Activated naive CD4-positive, alpha-beta T cell treated with anti-CD3 and anti-CD28 coated beads for 36 hours (primary cell): ENCODE results near the gene TPRG1L. TPM values are rescaled to one million over a fixed set of nuclear protein-coding genes. Genes with fewer than 3 reads are reported as not detected.

ENCODE experiments used
- CTCF ChIA-PET: fragments of 350-600 bp; sonication (Branson Sonifier 250); formaldehyde crosslinking; loops from one replicate; lab custom pipeline; 2021; ENCODE audit warnings: antibody characterized with exemption; lab: Charles Lee
- DNase-seq: peaks from one replicate; pipeline ENCODE4 v3.0.0-alpha.2; 2020
- H3K27ac Mint-ChIP-seq: one replicate; pipeline ENCODE4 v1.8.0; 2021; ENCODE audit warnings: mild to moderate bottlenecking, mixed read lengths
- H3K27me3 Mint-ChIP-seq: one replicate; pipeline ENCODE4 v1.8.0; 2021; ENCODE audit warnings: low read depth, mixed read lengths
- H3K36me3 Mint-ChIP-seq: one replicate; pipeline ENCODE4 v1.8.0; 2021; ENCODE audit warnings: low read depth, mixed read lengths
- H3K4me1 Mint-ChIP-seq: one replicate; pipeline ENCODE4 v1.8.0; 2021; ENCODE audit warnings: low read depth, mixed read lengths
- H3K4me3 Mint-ChIP-seq: one replicate; pipeline ENCODE4 v1.8.0; 2021; ENCODE audit warnings: mild to moderate bottlenecking, moderate library complexity, mixed read lengths
- H3K9me3 Mint-ChIP-seq: one replicate; pipeline ENCODE4 v1.8.0; 2021; ENCODE audit warnings: mixed read lengths
- intact Hi-C: fragments of 100-400 bp; cut with micrococcal nuclease; formaldehyde crosslinking; loops from one replicate; pipeline ENCODE4 v1.15.1; 2023
- total RNA-seq, 2 experiments: library from RNA; stranded (reverse); gene quantifications; one replicate each; pipeline ENCODE4 v1.2.3, GENCODE V29; 2021

The TPRG1L gene
- total RNA-seq, 2 experiments from 2014 or later, result 6.8 TPM

DNA sequence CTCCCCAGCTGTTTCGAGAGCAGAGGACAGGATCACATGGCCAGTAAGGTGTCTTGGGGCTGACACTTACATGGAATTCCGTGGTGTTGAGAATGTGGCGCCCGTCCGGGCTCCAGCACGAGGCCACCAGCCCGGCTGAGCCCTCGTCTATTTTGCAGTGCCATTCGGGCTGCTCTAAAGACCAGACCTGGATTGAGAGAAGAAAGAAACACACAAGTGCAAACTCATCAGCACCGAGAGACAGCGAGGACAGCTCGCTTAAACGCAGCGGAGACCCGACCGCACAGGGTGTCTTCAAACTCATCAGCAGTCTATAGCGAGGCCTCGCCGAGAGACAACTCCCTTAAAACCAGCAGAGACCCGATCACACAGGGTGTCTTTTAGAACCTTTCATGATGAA, 21.8 kb downstream of the TPRG1L start:
- DNase-seq, result no peak
- intact Hi-C loops, result no loop called here
- CTCF ChIA-PET, result no interaction called here
- Mint-ChIP-seq H3K27ac (no peak overlapping the region), H3K4me1 (peaks cover 22% of the 10 kb centered on the region), H3K36me3 (peaks cover 23% of the 10 kb centered on the region), H3K9me3 (no peaks in the 10 kb centered on the region), H3K4me3 (no peak overlapping the region), H3K27me3 (peaks cover 8% of the 10 kb centered on the region)

- no peak within 1 kb of the TSS for H3K27ac Mint-ChIP-seq
These were observed 24.8 kb downstream of the TPRG1L start, which contains the start of gene WRAP73 for GRCh38 chr1:3649342-3650247. Gene WRAP73 (minus strand): TSS chr1:3650103. CDS start chr1:3649999, 104 bp downstream.

DNA sequence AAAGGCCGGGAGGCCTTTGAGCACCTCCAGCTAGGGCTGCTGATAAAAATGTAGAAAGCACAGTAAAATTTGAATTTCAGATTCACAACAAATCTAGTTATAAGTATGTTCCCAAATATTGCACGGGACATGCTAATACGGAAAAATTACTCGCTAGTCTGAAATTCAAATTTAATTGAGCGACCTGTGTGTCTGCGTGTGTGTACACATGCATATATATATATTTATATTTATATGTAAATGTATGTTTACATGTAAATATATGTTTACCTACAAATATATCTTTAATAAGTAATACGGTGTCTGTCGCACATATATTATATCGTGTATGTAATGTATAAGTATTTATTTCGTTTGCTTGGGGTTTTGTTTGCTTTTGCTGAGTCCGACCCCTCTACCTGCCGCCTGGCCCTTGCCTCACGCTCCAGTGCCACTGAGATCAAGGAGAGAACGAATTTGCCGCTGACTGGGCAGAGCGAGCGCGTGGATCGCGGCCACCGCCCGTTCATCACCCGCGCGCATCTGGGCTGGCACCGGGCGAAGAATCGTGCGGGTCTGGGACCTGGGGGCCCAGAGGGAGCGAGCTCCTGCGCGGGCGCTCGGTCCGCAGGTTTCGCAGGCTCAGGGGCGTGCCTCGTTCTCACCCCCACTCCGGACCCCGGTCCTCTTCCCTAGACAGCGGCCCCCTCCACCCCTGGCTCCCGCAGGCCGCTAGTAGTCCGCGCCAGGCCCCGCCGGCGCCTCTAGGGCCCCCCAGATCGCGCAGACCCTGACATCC, 25.6 kb downstream of the TPRG1L start:
- DNase-seq, result no peak
- Mint-ChIP-seq H3K27me3 (peaks cover 30% of the 10 kb centered on the region), H3K27ac (no peak overlapping the region), H3K4me3 (peak overlapping the region; percentile 76), H3K4me1 (peaks cover 22% of the 10 kb centered on the region), H3K36me3 (peaks cover 12% of the 10 kb centered on the region), H3K9me3 (no peaks in the 10 kb centered on the region)
- CTCF ChIA-PET, result interaction anchor here (0.6 to 1.3 kb wide), 2 partner anchors 111 to 198 kb away, joined by 3 read pairs; no protein-coding TSS in a partner anchor
- intact Hi-C loops, result loop anchor here (1.0 to 2.0 kb wide), 4 partner anchors 26 to 250 kb away; partner anchors contain the start of genes C1orf174, CEP104, DFFB and LRRC47

More at GRCh38 chr1:3649342-3650247, 24.8 kb downstream of the TPRG1L start, which contains the start of gene WRAP73:
- Mint-ChIP-seq H3K4me1 (peaks cover 22% of the 10 kb centered on the region), H3K4me3 (peak within 1 kb of the TSS; percentile 76), H3K27me3 (peaks cover 24% of the 10 kb centered on the region), H3K9me3 (no peaks in the 10 kb centered on the region), H3K36me3 (peaks cover 17% of the 10 kb centered on the region)
- CTCF ChIA-PET, result interaction anchor here (0.8 to 1.3 kb wide), 3 partner anchors 27 to 197 kb away, joined by 3 read pairs; no protein-coding TSS in a partner anchor
- DNase-seq, result peak; percentile 95
- intact Hi-C loops, result loop anchor here (1.0 to 2.0 kb wide), 4 partner anchors 25 to 251 kb away; partner anchors contain the start of genes C1orf174, CEP104, DFFB and LRRC47

DNA sequence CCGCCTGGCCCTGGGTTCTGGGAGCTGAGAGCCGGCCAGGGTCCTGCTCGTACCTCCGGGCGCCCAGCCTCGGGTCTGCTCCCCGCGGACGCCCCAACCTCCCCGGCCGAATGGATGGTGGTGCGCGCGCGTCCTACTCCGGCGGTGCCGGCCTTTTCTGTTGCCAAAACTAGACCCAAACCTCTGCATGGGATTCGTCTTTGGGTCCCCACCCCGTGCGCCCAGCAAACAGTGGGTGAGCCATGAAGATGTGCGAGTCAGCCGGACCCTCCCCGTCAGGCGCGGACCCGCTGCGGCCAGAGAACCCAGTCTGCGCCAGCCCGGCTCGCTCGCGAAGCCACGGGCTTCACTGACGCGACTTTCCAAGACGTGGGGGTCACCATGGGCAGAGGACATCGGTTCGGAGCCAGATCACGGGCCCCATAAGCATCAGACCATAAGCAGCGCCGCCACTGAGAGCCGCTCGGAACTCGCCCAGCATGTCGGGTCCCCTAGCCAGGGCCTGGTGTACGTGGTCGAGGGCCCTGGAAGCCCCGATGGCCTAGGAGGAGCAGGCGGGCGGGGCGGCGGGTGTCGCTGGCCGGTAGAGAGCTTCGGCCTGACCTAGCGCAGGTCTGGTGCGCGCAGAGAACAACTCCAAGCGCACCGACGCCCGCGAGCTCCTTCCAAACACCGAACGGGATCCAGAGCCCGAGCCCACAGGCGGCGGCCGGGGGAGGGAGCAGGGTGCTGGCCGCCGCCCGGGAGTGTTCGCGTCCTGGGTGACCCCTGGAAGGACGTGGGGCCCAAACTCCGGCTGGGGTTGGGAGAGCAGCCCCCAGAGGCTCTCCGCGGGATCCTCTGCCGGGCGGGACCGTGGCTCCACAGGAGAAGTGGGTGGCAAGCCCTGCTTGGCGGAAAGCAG, 26.5 kb downstream of the TPRG1L start:
- H3K4me3 Mint-ChIP-seq, result peak overlapping the region; percentile 41
- peaks cover 34% of the 10 kb centered on the region for H3K27me3 Mint-ChIP-seq
- peaks cover 22% of the 10 kb centered on the region for H3K4me1 Mint-ChIP-seq
- CTCF ChIA-PET, result interaction anchor here (0.6 kb wide), 1 partner anchor 110 kb away, joined by 3 read pairs; no protein-coding TSS in a partner anchor
- intact Hi-C loops, result loop anchor here (2.0 kb wide), 1 partner anchor 250 kb away; the partner anchor contains the start of gene C1orf174
- H3K9me3 Mint-ChIP-seq, result no peaks in the 10 kb centered on the region
- no peak overlapping the region for H3K27ac Mint-ChIP-seq
- peaks cover 9% of the 10 kb centered on the region for H3K36me3 Mint-ChIP-seq
- no peak for DNase-seq

- peak within 1 kb of the TSS; percentile 41 for H3K4me3 Mint-ChIP-seq
- H3K9me3 Mint-ChIP-seq, result no peaks in the 10 kb centered on the region
- H3K27me3 Mint-ChIP-seq, result peaks cover 34% of the 10 kb centered on the region
- H3K27ac Mint-ChIP-seq, result no peak within 1 kb of the TSS
- DNase-seq, result no peak
- H3K4me1 Mint-ChIP-seq, result peaks cover 22% of the 10 kb centered on the region
- intact Hi-C loops, result loop anchor here (2.0 kb wide), 1 partner anchor 249 kb away; the partner anchor contains the start of gene C1orf174
- peaks cover 5% of the 10 kb centered on the region for H3K36me3 Mint-ChIP-seq
- CTCF ChIA-PET, result interaction anchor here (1.3 kb wide), 1 partner anchor 33 kb away, joined by 5 read pairs; no protein-coding TSS in a partner anchor
These were observed 27.2 kb downstream of the TPRG1L start, which contains the start of gene TP73 for GRCh38 chr1:3651930-3652547. Gene TP73 (plus strand): TSS chr1:3652516. CDS start chr1:3682366, 29,850 bp downstream.

DNA sequence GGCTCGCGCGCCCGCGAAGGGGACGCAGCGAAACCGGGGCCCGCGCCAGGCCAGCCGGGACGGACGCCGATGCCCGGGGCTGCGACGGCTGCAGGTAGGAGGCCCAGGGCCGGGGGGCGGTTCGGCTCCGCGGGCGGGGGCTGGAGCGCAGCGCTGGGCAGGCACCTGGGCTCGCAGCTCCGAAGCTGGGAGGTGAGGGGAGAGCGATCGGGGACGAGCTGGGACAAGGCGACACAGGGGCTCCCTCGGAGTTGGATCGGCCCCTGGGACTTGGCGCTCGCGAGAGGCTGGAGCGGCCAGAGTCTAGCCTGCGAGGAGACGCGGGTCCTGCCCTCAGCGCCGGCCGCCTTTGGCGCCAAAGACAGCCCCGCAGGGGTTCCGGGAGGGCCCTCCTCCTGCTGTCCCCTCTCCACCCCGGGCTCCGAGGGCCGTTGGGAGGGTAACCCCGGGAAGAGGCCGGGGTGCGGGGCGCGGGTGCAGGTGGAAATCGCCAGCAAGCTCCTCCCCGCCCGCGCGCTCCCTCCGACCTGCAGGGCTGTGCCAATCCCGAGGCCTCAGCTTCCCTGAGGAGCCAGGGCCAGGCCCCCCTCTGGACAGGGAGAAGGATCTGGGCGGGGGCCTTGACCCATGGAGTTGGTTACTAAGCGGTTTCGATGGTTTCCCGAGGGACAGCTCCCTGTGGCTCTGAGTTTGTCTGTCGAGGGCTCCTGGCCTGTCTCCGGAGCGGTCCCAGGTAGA, 27.9 kb downstream of the TPRG1L start:
- Mint-ChIP-seq H3K4me1 (peaks cover 22% of the 10 kb centered on the region), H3K27me3 (peaks cover 39% of the 10 kb centered on the region), H3K9me3 (no peaks in the 10 kb centered on the region), H3K36me3 (no peaks in the 10 kb centered on the region), H3K4me3 (no peak overlapping the region), H3K27ac (no peak overlapping the region)
- DNase-seq, result no peak
- intact Hi-C loops, result no loop called here
- CTCF ChIA-PET, result interaction anchor here (1.3 kb wide), 1 partner anchor 34 kb away, joined by 5 read pairs; no protein-coding TSS in a partner anchor

DNA sequence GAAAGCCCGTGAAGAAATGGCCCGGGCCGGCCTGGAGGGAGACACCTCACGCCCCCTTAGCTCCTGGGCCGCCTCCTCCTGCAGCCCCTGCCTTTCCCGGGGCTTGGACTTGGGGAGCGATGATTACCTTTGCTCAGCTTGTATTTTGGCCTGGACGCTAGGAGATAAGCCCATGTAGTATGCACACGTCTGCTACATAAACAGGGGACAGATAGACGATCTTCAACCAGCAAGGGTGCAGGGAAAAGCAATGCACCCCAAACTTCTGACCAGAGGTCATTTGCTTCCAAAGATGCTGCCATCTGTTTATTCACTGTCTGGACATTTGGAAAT, 28.4 kb downstream of the TPRG1L start:
- DNase-seq, result no peak
- intact Hi-C loops, result no loop called here
- peaks cover 42% of the 10 kb centered on the region for H3K27me3 Mint-ChIP-seq
- peaks cover 19% of the 10 kb centered on the region for H3K4me1 Mint-ChIP-seq
- CTCF ChIA-PET, result interaction anchor here (1.3 kb wide), 1 partner anchor 34 kb away, joined by 5 read pairs; no protein-coding TSS in a partner anchor
- H3K4me3 Mint-ChIP-seq, result no peak overlapping the region
- no peaks in the 10 kb centered on the region for H3K9me3 Mint-ChIP-seq
- H3K36me3 Mint-ChIP-seq, result no peaks in the 10 kb centered on the region
- no peak overlapping the region for H3K27ac Mint-ChIP-seq

DNA sequence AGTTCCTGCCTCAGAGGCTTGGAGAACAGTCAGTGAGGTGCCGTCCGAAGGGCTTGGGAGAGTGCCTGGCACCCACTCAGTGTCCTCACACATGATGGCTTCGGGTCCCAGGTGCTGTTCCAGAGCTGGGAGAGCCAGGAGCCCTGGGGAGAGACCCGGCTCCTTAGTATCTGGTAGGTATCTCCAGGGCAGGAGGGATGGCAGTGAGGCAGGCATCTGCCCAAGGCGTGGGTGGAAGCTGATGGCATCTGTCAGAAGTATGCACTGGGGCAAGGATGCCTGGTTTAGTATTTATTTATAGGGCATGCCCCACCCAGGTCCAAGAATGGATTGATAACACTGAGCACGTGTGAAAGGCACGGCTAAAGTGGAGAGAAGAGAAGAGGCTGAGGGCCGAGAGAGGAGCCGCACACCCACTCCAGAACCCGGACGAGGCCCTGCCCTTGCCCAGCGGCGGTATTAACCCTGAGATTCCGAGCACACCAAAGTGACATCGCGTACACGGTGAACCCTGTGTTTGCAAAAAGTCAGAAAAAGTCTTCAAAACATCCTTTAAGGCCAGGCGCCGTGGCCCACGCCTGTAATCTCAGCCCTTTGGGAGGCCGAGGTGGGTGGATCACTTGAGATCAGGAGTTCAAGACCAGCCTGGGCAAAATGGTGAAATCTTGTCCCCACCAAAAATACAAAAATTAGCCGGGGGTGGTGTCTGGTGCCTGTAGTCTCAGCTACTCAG, 29.9 kb downstream of the TPRG1L start:
- peaks cover 9% of the 10 kb centered on the region for H3K4me1 Mint-ChIP-seq
- H3K27ac Mint-ChIP-seq, result no peak overlapping the region
- no peak for DNase-seq
- no peak overlapping the region for H3K4me3 Mint-ChIP-seq
- H3K27me3 Mint-ChIP-seq, result peaks cover 46% of the 10 kb centered on the region
- no peaks in the 10 kb centered on the region for H3K9me3 Mint-ChIP-seq
- H3K36me3 Mint-ChIP-seq, result no peaks in the 10 kb centered on the region
- intact Hi-C loops, result no loop called here
- CTCF ChIA-PET, result no interaction called here

DNA sequence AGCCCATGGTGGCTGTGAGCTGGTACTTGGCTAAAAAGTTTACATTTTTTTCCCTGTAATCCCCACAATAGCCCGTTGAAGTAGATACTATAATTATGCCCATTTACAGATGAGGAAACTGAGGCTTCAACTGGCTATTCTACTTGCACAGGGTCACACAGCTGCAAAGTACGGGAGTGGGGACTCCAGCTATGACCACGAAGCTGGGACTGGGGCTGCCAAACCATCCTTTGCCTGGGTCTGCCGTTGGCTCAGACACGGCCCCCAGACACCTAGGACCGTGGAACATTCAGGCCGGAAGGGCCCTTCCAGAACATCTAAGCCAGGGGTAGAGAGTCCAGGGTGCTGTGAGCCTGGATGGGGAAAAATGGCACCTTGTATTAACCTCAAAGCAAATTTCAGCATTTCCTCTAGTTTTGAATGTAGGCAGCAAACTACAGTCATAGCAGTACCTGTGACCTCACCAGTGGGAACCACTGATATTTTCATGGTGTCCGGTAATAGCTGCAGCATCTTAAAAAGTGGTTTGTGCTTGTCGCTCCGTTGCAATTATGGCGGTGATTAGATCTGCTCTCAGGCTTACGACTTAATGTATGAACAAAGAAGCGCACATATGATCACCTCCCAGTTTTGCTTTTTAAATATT, 31.8 kb downstream of the TPRG1L start:
- intact Hi-C loops, result no loop called here
- H3K9me3 Mint-ChIP-seq, result no peaks in the 10 kb centered on the region
- DNase-seq, result peak; percentile 28
- H3K27me3 Mint-ChIP-seq, result peaks cover 38% of the 10 kb centered on the region
- H3K4me3 Mint-ChIP-seq, result no peak overlapping the region
- H3K27ac Mint-ChIP-seq, result no peak overlapping the region
- CTCF ChIA-PET, result no interaction called here
- no peaks in the 10 kb centered on the region for H3K36me3 Mint-ChIP-seq
- H3K4me1 Mint-ChIP-seq, result no peaks in the 10 kb centered on the region

DNA sequence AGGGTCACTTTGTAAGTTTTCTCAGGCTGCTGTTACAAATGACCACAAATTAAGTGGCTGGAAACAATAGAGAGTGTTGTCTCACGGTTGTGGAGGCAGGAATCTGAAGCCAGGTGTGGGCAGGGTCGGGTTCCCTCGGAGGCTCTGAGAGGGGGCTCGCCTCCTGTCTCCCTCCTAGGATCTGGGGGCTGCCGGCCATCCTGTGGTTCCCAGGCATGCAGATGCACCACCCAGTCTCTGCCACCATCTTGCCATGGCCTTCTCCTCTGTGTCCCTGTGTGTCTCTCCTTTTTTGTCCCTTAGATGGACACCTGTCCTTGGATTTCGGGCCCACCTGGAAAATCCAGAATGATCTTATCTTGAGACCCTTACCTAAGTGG, 32.3 kb downstream of the TPRG1L start:
- intact Hi-C loops, result no loop called here
- Mint-ChIP-seq H3K9me3 (no peaks in the 10 kb centered on the region), H3K27ac (no peak overlapping the region), H3K36me3 (no peaks in the 10 kb centered on the region), H3K4me1 (no peaks in the 10 kb centered on the region), H3K27me3 (peaks cover 40% of the 10 kb centered on the region), H3K4me3 (no peak overlapping the region)
- no peak for DNase-seq
- CTCF ChIA-PET, result no interaction called here
